ENCODE results near the gene GATA3. TPM values are rescaled to one million over a fixed set of nuclear protein-coding genes. Genes with fewer than 3 reads are reported as not detected.

Gene GATA3
- total RNA-seq, 1 donor from 2014 or later = 17.6 TPM

GRCh38 chr10:8009031-8009430 is 45.5 kb upstream of the GATA3 start:
- Mint-ChIP-seq H3K4me1 (ENCODE audit: low read depth, unreplicated experiment) (no peaks in the 10 kb centered on the region), H3K27ac (ENCODE audit: unreplicated experiment) (no peak overlapping the region), H3K4me3 (ENCODE audit: unreplicated experiment) (no peak overlapping the region), H3K27me3 (ENCODE audit: low read depth, unreplicated experiment) (no peaks in the 10 kb centered on the region), H3K36me3 (ENCODE audit: low read depth, unreplicated experiment) (peaks cover 2% of the 10 kb centered on the region), H3K9me3 (ENCODE audit: unreplicated experiment) (peaks cover 6% of the 10 kb centered on the region)
- Histone ChIP-seq H3K4me1 (ENCODE audit: insufficient read depth, low read length) (no peaks in the 10 kb centered on the region), H3K4me3 (ENCODE audit: insufficient read depth, low read depth, low read length) (no peak overlapping the region), H4K20me1 (ENCODE audit: insufficient read depth, low read length) (no peaks in the 10 kb centered on the region), H3K9me3 (ENCODE audit: insufficient read depth, low read depth, low read length) (no peaks in the 10 kb centered on the region), H3K27me3 (ENCODE audit: insufficient read depth, low read length) (no peaks in the 10 kb centered on the region), H3K9ac (ENCODE audit: low read length) (no peak overlapping the region), H3K36me3 (ENCODE audit: insufficient read depth, low read length) (no peaks in the 10 kb centered on the region), H3K79me2 (ENCODE audit: insufficient read depth, low read length) (no peaks in the 10 kb centered on the region), H3K4me2 (ENCODE audit: low read length) (no peak overlapping the region), H2AFZ (ENCODE audit: low read depth, low read length) (no peak overlapping the region), H3K27ac (ENCODE audit: low read depth, low read length) (no peak overlapping the region)
- FAIRE-seq = no peak
- TF ChIP-seq EZH2 (IDR thresholded peaks at IDR 0.05; ENCODE audit: insufficient read depth, low read length) = no peak
- TF ChIP-seq, protein P1, sequence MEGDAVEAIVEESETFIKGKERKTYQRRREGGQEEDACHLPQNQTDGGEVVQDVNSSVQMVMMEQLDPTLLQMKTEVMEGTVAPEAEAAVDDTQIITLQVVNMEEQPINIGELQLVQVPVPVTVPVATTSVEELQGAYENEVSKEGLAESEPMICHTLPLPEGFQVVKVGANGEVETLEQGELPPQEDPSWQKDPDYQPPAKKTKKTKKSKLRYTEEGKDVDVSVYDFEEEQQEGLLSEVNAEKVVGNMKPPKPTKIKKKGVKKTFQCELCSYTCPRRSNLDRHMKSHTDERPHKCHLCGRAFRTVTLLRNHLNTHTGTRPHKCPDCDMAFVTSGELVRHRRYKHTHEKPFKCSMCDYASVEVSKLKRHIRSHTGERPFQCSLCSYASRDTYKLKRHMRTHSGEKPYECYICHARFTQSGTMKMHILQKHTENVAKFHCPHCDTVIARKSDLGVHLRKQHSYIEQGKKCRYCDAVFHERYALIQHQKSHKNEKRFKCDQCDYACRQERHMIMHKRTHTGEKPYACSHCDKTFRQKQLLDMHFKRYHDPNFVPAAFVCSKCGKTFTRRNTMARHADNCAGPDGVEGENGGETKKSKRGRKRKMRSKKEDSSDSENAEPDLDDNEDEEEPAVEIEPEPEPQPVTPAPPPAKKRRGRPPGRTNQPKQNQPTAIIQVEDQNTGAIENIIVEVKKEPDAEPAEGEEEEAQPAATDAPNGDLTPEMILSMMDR (IDR thresholded peaks at IDR 0.05; ENCODE audit: insufficient read depth, low read depth, low read length) = no peak
- DNase-seq (ENCODE audit: low read depth) = no peak

DNA sequence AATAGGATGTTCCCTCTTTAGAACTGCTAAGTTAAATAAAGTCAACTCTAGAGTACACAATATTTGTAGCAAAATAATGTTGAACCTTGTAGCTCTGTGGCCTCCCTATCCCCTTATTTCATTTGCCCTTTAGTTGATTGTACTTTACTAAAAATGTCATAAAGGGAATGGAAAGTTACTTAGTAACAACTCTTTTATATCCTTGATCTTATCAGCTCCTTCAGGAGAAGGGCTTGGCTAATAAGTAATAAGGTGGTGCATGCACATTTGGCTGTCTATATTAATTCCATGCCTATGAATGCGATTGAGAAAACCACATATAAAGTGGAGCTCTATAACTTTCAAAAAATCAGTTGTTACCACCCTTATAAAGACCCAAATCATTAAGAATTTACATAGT is 41.5 kb upstream of the GATA3 start:
- no peak for DNase-seq (ENCODE audit: low read depth)
- TF ChIP-seq EZH2 (IDR thresholded peaks at IDR 0.05; ENCODE audit: insufficient read depth, low read length) = no peak
- TF ChIP-seq, protein P1 (IDR thresholded peaks at IDR 0.05; ENCODE audit: insufficient read depth, low read depth, low read length) = no peak
- Mint-ChIP-seq H3K36me3 (ENCODE audit: low read depth, unreplicated experiment) (peaks cover 7% of the 10 kb centered on the region), H3K9me3 (ENCODE audit: unreplicated experiment) (no peaks in the 10 kb centered on the region), H3K27ac (ENCODE audit: unreplicated experiment) (no peak overlapping the region), H3K27me3 (ENCODE audit: low read depth, unreplicated experiment) (no peaks in the 10 kb centered on the region), H3K4me1 (ENCODE audit: low read depth, unreplicated experiment) (peaks cover 13% of the 10 kb centered on the region), H3K4me3 (ENCODE audit: unreplicated experiment) (no peak overlapping the region)
- FAIRE-seq = no peak
- Histone ChIP-seq H3K79me2 (ENCODE audit: insufficient read depth, low read length) (no peaks in the 10 kb centered on the region), H3K4me3 (ENCODE audit: insufficient read depth, low read depth, low read length) (no peak overlapping the region), H3K4me1 (ENCODE audit: insufficient read depth, low read length) (no peaks in the 10 kb centered on the region), H3K27ac (ENCODE audit: low read depth, low read length) (no peak overlapping the region), H3K4me2 (ENCODE audit: low read length) (no peak overlapping the region), H3K27me3 (ENCODE audit: insufficient read depth, low read length) (no peaks in the 10 kb centered on the region), H2AFZ (ENCODE audit: low read depth, low read length) (no peak overlapping the region), H3K36me3 (ENCODE audit: insufficient read depth, low read length) (no peaks in the 10 kb centered on the region), H3K9me3 (ENCODE audit: insufficient read depth, low read depth, low read length) (no peaks in the 10 kb centered on the region), H3K9ac (ENCODE audit: low read length) (no peak overlapping the region), H4K20me1 (ENCODE audit: insufficient read depth, low read length) (no peaks in the 10 kb centered on the region)

DNA sequence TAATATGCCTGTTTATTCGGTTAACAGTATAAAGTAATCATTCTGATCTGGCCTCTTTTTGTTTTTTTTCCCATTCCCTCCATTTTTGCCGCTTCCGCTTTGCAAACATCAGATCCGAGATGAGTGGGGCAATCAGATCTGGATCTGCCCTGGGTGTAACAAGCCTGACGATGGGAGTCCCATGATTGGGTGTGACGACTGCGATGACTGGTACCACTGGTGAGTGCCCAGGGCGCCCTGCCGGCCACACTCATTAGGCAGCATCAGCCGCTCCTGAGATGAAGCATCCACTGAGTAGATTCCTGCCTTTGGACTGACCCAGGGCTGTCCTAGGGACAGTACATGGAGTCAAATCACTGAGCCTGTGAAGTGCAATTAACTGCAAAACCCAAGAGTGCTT is 40.9 kb upstream of the GATA3 start:
- no peak overlapping the region for H3K4me3 Mint-ChIP-seq (ENCODE audit: unreplicated experiment)
- no peaks in the 10 kb centered on the region for H3K9me3 ChIP-seq (ENCODE audit: insufficient read depth, low read depth, low read length)
- no peak overlapping the region for H3K27ac ChIP-seq (ENCODE audit: low read depth, low read length)
- no peaks in the 10 kb centered on the region for H3K27me3 Mint-ChIP-seq (ENCODE audit: low read depth, unreplicated experiment)
- no peaks in the 10 kb centered on the region for H3K27me3 ChIP-seq (ENCODE audit: insufficient read depth, low read length)
- H3K27ac Mint-ChIP-seq (ENCODE audit: unreplicated experiment) = no peak overlapping the region
- no peaks in the 10 kb centered on the region for H3K36me3 ChIP-seq (ENCODE audit: insufficient read depth, low read length)
- H2AFZ ChIP-seq (ENCODE audit: low read depth, low read length) = no peak overlapping the region
- H3K9me3 Mint-ChIP-seq (ENCODE audit: unreplicated experiment) = no peaks in the 10 kb centered on the region
- peaks cover 7% of the 10 kb centered on the region for H3K36me3 Mint-ChIP-seq (ENCODE audit: low read depth, unreplicated experiment)
- FAIRE-seq (no peak), DNase-seq (ENCODE audit: low read depth) (no peak)
- H3K4me1 Mint-ChIP-seq (ENCODE audit: low read depth, unreplicated experiment) = peaks cover 14% of the 10 kb centered on the region
- TF ChIP-seq, protein P1 (IDR thresholded peaks at IDR 0.05; ENCODE audit: insufficient read depth, low read depth, low read length) = no peak
- no peak for TF ChIP-seq EZH2 (IDR thresholded peaks at IDR 0.05; ENCODE audit: insufficient read depth, low read length)
- H3K4me2 ChIP-seq (ENCODE audit: low read length) = no peak overlapping the region
- H4K20me1 ChIP-seq (ENCODE audit: insufficient read depth, low read length) = no peaks in the 10 kb centered on the region
- no peak overlapping the region for H3K9ac ChIP-seq (ENCODE audit: low read length)
- no peaks in the 10 kb centered on the region for H3K79me2 ChIP-seq (ENCODE audit: insufficient read depth, low read length)
- H3K4me1 ChIP-seq (ENCODE audit: insufficient read depth, low read length) = no peaks in the 10 kb centered on the region
- H3K4me3 ChIP-seq (ENCODE audit: insufficient read depth, low read depth, low read length) = no peak overlapping the region
